Glomerular endothelial cell (primary cell): ENCODE results near the gene BCL2L15. TPM values are rescaled to one million over a fixed set of nuclear protein-coding genes. Genes with fewer than 3 reads are reported as not detected.
"Not testable (repeated sequence)": the region's sequence is repeated elsewhere in the genome, so short reads cannot be mapped to it uniquely, and the experiment has no call there.

Source experiments
- DNase-seq: peaks from one replicate; pipeline ENCODE4 v3.0.0-alpha.2; 2011; ENCODE audit warnings: low read depth, low spot score; ENCODE audit errors: extremely low read depth
- total RNA-seq: library from RNA; depleted of rRNA; stranded (reverse); fragments of >200 nt; gene quantifications from 2 replicates; pipeline ENCODE4 v1.2.3, GENCODE V29; 2015

Gene BCL2L15
- total RNA-seq, 1 donor from 2014 or later, result 0.23 TPM

DNA sequence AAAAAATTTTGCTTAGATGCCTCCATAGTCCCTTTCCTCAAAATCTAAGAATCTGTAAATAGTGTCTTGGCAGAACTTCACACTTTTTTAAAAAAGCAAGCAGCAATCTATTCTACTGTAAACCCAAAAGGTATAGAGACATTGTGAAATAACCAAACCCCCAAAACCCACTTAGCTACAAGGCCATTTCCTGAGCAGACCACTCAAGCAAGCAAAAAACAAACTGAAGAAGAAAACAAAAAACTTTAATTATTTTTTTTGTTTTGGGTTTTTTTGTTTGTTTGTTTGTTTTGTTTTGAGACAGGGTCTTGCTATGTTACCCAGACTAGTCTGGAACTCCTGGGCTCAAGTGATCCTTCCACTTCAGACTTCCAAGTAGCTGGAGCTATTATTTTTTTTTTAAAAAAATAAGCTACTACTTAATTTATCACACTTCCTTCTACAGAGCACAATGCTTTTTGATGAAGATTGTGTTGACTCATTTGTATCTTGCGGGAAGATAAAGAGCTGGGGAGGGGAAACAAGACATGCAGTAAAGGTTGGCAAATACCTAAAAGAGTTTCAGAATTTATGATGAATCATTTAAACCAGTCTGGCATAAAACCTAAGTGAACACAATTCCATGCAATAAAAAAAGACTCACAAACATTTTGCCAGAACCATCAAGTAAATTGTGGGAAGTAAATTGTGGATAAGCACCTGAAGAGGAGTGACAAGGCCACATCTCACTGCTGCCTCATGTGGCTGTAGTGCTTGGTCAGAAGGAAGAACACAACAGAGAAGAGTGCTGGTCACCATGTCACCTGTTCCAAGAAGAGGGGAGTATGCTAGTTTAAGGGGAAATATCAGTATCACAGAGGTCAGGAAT lies 13.1 kb downstream of the BCL2L15 start:
- DNase-seq, result no peak

DNA sequence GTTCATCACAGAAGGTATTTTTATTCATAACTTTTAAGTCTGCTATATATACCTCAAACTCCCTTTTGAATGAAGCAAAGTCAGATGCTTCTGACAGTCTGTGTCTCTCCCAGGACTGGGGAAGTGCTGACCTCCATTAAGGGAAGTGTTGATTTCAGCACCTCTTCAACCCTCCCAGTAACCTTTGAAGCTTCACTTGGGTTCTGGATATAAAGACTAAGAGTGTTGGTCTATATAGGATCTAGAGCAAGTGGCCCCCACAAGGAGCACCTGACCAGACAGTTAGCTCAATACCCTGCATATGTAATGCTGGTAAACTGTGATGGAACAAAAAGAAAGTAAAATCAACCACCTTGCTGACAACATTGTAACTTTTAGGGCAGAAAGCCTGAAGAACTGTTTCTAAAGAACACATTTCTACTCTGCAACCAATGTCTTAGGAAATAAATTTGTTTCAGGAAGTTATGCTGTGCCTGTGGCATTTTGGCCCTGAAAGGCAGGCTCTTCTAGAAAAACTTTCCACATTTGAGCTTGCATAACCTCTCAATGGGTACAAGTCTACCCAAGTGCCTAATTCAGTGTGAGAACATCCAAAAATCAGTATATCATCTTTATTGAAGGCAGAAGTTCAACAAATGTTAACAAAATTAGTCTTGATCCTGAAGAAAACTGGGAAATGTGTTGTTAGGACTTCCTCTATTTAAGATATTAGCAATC lies 15.0 kb downstream of the BCL2L15 start:
- no peak for DNase-seq

DNA sequence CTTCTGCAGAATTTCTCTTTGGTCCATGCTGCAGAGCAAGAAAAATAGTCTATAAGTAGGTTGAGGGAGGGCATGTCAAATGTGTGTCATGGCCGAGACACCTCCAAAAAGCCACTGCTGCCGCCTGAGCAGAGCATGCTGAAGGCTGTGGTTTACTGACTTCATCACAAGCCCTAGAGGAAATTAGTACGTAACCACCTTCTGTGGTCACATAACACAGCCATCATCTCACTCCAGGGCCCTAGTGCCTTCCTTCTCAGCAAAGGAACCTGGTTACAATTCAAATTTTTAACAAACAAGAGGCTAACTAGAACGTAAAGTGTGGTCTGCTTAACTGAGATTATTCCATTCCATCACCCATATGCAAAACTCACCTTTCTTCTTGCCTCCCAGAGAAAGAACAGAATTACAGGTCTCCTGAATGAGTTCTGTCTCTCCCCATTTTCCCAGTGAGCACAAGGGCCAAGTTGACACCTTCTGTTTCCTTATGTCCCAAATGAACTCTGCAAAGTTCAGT lies 15.7 kb downstream of the BCL2L15 start, which contains the start of gene PTPN22:
TSS of gene PTPN22 (minus strand) at position 116 of the 517 bp plus-strand sequence.
- no peak for DNase-seq

DNA sequence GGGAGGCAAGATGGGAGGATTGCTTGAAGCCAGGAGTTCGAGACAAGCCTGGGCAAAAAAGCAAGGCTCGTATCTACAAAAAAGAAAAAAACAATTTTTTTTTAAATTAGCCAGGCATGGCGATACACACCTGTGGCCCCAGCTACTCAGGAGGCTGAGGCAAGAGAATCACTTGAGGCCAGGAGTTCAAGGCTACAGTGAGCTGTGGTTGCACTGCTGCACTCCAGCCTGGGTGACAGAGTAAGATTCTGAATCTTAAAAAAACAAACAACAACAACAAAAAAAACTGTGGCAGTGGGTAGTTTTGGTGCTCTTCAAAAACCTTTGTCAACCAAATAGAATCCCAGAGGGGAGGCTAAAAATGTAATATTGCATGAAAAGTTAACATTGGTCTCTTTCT lies 16.6 kb downstream of the BCL2L15 start:
- DNase-seq, result no peak

DNA sequence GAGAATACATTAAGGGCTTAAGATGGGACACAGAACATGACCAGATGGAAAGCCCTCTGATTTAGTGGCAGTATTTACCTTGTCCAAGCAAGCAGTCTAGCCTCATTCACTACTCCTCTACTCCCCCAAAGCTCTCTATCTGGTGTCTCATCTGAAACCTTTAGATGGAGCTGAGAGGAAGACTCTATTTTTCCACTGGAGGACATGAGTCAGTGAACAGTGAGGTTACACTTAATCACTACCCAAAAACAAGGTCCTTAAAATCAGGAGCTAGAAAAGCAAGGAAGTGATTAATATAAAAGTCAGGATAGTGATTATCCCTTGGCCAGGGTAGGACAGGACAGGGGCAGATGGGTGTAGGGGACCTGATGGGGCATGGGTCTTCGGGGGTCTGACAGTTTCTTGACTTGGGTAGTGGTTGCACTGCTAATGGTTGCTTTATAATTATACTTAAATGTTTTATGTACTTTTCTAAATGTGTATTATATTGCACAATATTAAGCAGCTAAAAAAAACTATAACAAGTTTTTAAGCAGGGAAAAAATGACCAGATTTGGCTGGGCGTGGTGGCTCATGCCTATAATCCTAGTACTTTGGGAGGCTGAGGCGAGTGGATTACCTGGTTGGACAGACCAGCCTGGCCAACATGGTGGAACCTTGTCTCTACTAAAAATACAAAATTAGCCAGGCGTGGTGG lies 18.8 kb downstream of the BCL2L15 start:
- DNase-seq, result no peak

DNA sequence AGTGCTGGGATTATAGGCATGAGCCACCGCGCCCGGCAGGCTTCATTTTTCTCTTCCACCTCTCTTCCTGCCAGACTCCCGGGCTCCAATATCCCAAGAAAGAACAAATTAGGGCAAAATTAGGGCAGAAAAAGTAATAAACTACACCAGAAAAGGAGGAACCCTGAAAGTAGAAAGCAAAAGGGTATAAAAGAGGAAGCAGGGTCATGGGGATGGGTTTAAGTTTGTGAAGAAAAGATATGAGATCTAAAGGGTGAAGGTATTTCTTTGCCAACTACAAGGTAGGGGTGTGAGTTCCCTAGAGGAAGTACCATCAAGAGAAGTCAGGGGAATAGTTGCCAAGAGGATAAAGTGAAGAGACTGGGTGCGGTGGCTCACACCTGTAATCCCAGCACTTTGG lies 25.7 kb downstream of the BCL2L15 start:
- no peak for DNase-seq

DNA sequence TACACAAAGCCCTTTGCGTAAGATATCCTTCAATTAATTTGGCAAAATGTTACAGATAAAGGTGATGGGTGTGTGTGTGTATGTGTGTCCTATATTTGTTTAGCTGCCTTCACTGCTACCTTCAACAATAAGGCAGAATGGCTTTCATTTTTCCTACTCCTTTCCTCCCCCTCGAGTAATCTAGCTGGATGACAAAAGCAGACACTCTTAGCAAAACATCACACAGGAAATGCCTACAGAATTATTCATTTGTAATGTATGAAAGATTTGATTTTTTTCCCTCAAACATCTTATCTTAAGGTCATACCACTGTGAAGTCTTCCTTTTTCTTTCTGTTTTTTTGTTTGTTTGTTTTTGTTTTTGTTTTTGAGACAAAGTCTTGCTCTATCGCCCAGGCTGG lies 26.5 kb downstream of the BCL2L15 start:
- DNase-seq, result peak; percentile 52

DNA sequence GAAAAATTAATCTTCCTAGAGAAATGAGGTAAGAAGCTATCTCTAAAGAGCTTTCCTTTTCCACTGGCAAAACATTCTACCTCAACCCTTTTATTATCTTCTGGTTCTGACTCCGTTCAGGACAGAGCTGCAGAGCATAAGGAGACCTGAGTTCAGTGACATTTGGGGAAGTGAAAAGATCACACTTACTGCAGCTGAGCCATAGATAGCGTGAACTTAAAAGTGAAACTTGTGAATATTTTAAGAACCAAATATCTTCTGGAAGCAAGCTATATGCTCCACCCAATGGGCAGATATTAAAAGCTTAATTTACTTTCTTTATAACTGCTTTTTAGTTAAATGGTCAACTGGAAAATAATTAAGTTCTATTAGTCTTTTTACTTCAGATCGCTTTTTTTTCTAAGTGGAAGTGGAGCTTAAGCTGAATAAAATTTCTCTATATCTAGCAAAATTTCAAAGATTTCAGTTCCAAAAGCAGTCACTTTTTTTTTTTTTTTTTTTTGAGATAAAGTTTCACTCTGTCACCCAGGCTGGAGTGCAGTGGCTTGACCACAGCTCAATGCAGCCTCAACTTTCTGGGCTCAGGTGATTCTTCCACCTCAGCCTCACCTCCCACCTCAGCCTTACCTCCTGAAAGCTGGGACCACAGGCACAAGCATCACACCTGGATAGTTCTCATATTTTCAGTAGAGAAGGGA lies 27.8 kb downstream of the BCL2L15 start:
- DNase-seq, result no peak

DNA sequence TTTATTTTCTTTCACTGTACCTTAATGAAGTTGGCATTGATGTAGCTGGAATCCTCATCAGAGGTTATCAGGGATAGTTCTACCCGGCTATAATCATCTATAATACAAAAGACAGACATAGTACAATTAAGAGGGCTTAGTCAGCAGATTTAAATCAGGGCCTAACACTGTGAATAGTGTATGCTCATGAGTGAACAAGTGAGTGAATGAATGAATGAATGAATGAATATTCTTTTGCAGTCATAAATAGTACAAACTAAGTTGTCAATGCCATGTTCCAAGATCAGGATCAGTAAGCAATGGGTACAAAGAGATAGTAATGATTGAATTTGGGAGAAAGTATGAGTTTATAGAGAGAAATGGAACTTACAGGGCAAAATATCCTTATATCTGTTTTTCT lies 28.4 kb downstream of the BCL2L15 start:
- no peak for DNase-seq

DNA sequence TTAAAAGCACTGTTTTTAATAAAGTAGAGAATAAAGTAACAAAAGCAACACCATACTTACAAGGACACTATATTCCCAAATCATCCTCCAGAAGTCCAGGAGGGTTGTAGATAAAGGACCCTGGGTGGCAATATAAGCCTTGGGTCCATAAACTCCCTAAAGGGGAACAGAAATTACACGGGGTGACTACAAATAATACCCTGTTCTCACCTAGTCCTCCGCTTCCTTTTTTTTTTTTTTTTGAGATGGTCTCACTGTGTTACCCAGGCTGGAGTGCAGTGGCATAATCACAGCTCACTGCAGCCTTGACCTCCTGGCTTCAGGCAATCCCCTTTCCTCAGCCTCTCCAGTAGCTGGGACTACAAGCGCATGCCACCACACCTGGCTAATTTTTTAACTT lies 29.0 kb downstream of the BCL2L15 start:
- no peak for DNase-seq

DNA sequence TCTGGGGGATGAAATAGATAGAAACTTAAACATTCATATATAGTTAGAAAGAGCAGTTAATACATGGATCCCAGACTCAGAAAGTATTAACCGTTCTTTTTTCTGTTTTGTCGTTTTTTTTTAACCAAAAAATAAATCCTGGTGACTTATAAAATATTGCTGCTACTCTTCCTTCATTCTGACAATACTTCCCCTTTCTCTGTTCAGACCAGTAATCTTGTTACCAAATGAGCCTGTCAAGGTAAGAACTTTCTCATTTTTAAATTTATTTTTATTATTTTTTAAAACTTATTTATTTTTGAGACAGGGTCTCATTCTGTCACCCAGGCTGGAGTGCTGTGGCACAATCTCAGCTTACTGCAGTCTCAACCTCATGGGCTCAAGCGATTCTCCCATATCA lies 29.6 kb downstream of the BCL2L15 start:
- DNase-seq, result no peak

DNA sequence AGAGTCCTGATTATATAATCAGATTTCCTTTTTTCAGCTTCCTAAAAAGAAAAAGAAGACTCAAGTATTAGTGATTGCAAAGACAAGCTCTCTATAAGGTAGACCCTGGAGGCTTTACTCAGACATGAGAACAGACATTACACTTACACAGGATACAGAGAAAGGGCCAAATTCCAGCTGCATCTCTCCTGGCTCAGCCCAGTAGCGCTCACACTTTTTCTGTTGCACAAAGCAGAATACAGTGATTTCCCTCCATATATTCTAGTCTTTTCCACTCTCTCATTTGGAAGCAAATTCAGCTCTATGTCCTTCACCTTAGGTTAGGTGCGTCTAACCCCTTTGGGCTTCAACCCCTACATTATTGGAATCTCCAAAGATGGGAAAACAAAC lies 31.0 kb downstream of the BCL2L15 start:
- no peak for DNase-seq

DNA sequence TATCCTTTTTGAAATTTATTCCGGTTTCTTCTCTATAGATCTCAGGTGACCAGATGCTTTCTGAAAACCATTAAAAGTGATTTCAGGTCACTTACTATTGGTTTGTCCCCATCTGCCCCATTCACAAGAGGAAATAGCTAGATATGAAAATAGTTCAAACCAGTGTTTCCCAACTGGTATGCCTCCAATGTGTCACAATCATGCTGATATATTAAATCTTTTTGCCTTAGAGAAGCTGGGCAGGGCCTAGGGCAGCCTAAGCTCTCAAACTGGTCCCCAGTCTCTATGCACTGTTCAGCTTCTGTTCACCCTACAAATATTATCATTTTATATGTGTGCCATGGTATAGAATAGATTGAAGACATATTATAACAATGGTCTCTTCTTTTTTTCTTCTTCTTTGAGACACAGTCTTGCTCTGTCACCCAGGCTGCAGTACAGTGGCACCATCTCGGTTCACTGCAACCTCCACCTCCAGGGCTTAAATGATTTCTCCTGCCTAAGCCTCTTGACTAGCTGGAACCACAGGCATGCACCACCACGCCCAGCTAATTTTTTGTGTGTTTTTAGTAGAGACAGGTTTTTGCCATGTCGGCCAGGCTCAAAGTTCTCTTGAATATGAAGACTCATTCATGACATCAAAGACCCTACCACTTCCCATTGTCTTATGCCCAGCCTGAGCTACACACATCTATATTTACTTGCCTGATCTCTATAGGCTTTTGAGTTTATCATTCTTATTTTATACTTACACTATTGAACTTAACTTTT lies 31.6 kb downstream of the BCL2L15 start:
- no peak for DNase-seq

DNA sequence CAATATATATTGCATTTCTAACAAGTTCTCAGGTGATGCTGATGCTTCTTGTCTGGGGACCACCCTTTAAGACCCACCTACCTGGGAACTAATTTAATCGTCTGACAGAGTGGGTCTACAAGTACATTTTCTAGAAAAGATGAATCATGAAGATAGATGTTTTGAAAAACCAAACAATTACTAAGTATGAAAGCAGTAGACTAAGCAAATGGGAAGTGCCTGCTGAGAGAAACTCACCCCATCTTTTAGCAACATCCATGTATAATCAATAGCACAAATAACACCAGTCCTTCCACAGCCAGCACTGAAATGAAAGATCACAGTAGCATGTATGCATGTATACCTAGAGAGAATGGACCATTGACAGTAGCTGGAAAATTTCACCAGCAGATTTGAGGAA lies 33.1 kb downstream of the BCL2L15 start:
- no peak for DNase-seq

DNA sequence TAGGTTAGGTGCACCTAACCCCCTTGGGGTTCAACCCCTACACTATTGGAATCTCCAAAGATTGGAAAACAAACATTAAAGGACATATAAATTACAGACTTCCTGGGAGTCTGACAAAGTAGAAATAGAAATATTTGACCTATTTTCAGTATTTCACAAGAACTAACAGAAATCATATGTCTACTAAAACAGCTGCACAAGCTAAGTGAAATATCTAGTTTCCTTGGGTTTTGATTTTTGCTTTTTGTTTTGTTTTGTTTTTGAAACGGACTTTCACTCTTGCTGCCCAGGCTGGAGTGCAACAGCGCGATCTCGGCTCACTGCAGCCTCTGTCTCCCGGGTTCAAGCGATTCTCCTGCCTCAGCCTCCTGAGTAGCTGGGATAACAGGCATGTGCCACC lies 34.7 kb downstream of the BCL2L15 start:
- not testable (repeated sequence) for DNase-seq

DNA sequence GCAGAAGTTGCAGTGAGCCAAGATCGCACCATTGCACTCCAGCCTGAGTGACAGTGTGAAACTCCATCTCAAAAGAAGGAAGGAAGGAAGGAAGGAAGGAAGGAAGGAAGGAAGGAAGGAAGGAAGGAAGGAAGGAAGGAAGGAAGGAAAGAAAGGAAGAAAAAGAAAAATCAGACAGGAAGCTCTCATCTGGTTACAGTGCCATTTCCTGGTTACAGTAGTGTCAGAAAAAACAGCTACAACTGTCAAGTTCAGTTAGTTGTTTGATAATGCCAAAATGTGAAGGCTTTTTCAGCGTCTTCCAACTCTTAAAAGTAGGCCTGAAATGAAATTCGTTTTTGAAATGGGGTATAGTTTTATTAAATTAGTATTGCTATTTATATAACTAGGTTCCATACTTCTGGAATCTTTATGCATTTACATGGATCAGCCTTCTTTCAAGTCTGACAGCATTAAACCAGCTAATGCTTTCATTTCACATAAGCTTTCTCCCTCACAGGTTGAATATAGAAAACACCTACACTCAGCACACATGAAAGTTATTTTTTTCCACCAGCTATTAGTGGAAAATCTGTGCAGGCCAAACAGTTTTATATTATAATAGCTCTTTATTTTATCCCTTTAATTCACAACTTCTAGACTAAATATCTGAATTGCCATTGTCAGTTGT lies 37.1 kb downstream of the BCL2L15 start:
- no peak for DNase-seq

DNA sequence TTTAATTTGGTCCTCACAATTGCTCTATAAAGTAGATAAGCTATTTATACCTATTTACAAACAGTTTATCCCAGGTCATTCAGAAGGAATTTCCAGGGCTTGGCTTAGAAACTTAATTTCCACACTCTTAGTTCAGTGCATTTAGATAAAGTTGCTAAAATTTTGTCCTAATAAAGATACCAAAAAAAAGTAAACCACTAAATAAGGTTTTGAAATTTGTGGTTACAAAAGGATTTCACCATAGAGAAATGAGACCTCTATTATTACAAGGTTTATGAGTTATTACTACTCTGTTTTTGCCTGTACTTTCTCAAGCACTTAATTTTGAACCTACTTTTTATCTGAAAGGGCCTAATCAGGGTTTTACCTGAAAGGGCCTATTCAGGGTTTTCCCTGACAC lies 38.3 kb downstream of the BCL2L15 start:
- DNase-seq, result no peak

DNA sequence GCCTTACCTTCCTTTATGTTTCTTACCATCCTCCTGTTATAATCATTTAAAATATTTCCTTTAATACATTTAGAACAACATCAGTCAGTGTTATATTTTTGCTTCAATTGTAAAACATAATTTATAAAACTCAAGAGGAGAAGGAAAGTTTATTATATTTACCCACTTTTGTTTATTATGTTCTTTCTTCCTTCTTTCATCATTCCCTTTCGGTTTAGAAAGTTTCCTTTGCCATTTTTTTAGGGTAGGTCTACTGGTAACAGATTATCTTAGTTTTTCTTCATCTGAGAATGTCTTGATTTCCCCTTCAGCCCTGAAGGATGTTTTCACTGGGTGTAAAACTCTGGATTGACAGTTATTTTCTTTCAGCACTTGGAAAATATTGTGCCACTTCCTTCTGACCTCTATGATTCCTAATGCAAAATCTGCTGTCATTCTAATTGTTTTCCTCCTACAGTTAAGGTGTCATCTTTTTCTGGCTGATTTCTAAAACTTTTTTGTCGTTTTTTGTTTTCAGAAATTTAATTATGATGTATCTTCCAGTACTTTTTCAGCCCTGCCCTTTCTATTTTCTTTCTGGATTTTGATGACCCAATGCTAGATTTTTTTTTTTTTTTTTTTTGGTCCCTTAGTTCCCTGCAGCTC lies 40.9 kb downstream of the BCL2L15 start:
- DNase-seq, result no peak

DNA sequence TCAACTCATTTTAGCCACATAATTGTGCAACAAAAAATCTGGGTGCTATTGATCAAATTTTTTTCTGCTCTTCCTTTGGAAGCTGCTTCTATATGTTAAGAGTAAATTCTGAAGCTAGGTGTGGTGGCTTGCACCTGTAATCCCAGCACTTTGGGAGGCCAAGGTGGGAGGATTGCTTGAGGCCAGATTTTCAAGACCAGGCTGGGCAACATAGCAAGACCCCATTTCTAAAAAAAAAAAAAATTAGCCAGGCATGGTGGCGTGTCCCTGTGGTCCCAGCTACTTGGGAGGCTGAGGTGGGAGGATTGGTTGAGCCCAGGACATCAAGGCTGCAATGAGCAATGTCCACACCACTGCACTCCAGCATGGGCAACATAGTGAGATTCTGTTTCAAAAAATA lies 50.8 kb downstream of the BCL2L15 start:
- no peak for DNase-seq
